ENCODE data around the gene REM1. TPM values are rescaled to one million over a fixed set of nuclear protein-coding genes. Genes with fewer than 3 reads are reported as not detected.

Gene REM1
- total RNA-seq, 1 experiment from 2014 or later, result not detected

GRCh38 chr20:31446084-31446819, 28.8 kb upstream of the REM1 start:
- no peak overlapping the region for H3K27ac ChIP-seq (ENCODE audit: low read length)
- ATAC-seq, result no peak
- POLR2A ChIA-PET, result no interaction called here

GRCh38 chr20:31449511-31450414, 25.3 kb upstream of the REM1 start:
- in situ Hi-C loops (cut with HindIII; ENCODE audit: low pct_unique_long_range_greater_than_20kb, low sequenced_read_pairs), result no loop called here
- no TSS peak for BruUV-seq (replicated peaks)
- H3K4me3 ChIP-seq (ENCODE audit: low read depth in 2 of 2, low read length in 2 of 2), result no peak overlapping the region
- no peak for DNase-seq (ENCODE audit: low read depth, low spot score)
- peaks cover 3% of the 10 kb centered on the region; the same call in 1 of the 2 replicates for H3K27me3 ChIP-seq (ENCODE audit: control insufficient read depth, insufficient read depth, low read length)
- CTCF ChIA-PET, result interaction anchor here (0.6 to 1.2 kb wide), 3 partner anchors 9 to 54 kb away, joined by 8 to 11 read pairs (median 9); partner anchors contain the start of gene DEFB123
- no peaks in the 10 kb centered on the region for H3K36me3 ChIP-seq (ENCODE audit: control insufficient read depth, insufficient read depth, low read length)
- no peaks in the 10 kb centered on the region for H3K4me1 ChIP-seq (ENCODE audit: control insufficient read depth, insufficient read depth, low read length)
- no peak for TF ChIP-seq SIN3A (IDR thresholded peaks at IDR 0.05; ENCODE audit: borderline replicate concordance, insufficient read depth, low read depth, low read length)
- TF ChIP-seq, protein P1, sequence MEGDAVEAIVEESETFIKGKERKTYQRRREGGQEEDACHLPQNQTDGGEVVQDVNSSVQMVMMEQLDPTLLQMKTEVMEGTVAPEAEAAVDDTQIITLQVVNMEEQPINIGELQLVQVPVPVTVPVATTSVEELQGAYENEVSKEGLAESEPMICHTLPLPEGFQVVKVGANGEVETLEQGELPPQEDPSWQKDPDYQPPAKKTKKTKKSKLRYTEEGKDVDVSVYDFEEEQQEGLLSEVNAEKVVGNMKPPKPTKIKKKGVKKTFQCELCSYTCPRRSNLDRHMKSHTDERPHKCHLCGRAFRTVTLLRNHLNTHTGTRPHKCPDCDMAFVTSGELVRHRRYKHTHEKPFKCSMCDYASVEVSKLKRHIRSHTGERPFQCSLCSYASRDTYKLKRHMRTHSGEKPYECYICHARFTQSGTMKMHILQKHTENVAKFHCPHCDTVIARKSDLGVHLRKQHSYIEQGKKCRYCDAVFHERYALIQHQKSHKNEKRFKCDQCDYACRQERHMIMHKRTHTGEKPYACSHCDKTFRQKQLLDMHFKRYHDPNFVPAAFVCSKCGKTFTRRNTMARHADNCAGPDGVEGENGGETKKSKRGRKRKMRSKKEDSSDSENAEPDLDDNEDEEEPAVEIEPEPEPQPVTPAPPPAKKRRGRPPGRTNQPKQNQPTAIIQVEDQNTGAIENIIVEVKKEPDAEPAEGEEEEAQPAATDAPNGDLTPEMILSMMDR (IDR thresholded peaks at IDR 0.05), result no peak
- TF ChIP-seq, protein P2, sequence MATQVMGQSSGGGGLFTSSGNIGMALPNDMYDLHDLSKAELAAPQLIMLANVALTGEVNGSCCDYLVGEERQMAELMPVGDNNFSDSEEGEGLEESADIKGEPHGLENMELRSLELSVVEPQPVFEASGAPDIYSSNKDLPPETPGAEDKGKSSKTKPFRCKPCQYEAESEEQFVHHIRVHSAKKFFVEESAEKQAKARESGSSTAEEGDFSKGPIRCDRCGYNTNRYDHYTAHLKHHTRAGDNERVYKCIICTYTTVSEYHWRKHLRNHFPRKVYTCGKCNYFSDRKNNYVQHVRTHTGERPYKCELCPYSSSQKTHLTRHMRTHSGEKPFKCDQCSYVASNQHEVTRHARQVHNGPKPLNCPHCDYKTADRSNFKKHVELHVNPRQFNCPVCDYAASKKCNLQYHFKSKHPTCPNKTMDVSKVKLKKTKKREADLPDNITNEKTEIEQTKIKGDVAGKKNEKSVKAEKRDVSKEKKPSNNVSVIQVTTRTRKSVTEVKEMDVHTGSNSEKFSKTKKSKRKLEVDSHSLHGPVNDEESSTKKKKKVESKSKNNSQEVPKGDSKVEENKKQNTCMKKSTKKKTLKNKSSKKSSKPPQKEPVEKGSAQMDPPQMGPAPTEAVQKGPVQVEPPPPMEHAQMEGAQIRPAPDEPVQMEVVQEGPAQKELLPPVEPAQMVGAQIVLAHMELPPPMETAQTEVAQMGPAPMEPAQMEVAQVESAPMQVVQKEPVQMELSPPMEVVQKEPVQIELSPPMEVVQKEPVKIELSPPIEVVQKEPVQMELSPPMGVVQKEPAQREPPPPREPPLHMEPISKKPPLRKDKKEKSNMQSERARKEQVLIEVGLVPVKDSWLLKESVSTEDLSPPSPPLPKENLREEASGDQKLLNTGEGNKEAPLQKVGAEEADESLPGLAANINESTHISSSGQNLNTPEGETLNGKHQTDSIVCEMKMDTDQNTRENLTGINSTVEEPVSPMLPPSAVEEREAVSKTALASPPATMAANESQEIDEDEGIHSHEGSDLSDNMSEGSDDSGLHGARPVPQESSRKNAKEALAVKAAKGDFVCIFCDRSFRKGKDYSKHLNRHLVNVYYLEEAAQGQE (IDR thresholded peaks at IDR 0.05; ENCODE audit: insufficient read depth in 1 of 2, low read depth in 2 of 2, low read length in 1 of 2), result no peak
- TF ChIP-seq TCF7L2 (IDR thresholded peaks at IDR 0.05; ENCODE audit: low read depth, low read length), result no peak
- TF ChIP-seq POLR2AphosphoS5 (IDR thresholded peaks at IDR 0.05; ENCODE audit: low read depth, low read length), result no peak
- POLR2A ChIA-PET, result interaction anchor here (0.5 to 0.8 kb wide), 4 partner anchors 20 to 111 kb away, joined by 3 to 5 read pairs (median 4); no protein-coding TSS in a partner anchor
- intact Hi-C loops (cut with micrococcal nuclease; ENCODE audit: unreplicated experiment), result no loop called here
- peak; percentile 32; the same call in 1 of the 2 replicates for ATAC-seq
- H3K9me3 ChIP-seq (ENCODE audit: control insufficient read depth, insufficient read depth, low read depth, low read length), result no peaks in the 10 kb centered on the region
- H3K27ac ChIP-seq (ENCODE audit: low read length), result no peak overlapping the region

More at GRCh38 chr20:31446084-31446819, 28.8 kb upstream of the REM1 start:
- intact Hi-C loops (cut with micrococcal nuclease; ENCODE audit: unreplicated experiment), result no loop called here
- H3K36me3 ChIP-seq (ENCODE audit: control insufficient read depth, insufficient read depth, low read length), result no peaks in the 10 kb centered on the region
- H3K9me3 ChIP-seq (ENCODE audit: control insufficient read depth, insufficient read depth, low read depth, low read length), result no peaks in the 10 kb centered on the region
- H3K4me3 ChIP-seq (ENCODE audit: low read depth in 2 of 2, low read length in 2 of 2), result no peak overlapping the region
- in situ Hi-C loops (cut with HindIII; ENCODE audit: low pct_unique_long_range_greater_than_20kb, low sequenced_read_pairs), result no loop called here
- H3K27me3 ChIP-seq (ENCODE audit: control insufficient read depth, insufficient read depth, low read length), result peaks cover 5% of the 10 kb centered on the region; the same call in 1 of the 2 replicates
- CTCF ChIA-PET, result no interaction called here
- no TSS peak for BruUV-seq (replicated peaks)
- DNase-seq (ENCODE audit: low read depth, low spot score), result no peak
- H3K4me1 ChIP-seq (ENCODE audit: control insufficient read depth, insufficient read depth, low read length), result no peaks in the 10 kb centered on the region
- TF ChIP-seq POLR2AphosphoS5 (IDR thresholded peaks at IDR 0.05; ENCODE audit: low read depth, low read length), result no peak
- no peak for TF ChIP-seq TCF7L2 (IDR thresholded peaks at IDR 0.05; ENCODE audit: low read depth, low read length)
- TF ChIP-seq SIN3A (IDR thresholded peaks at IDR 0.05; ENCODE audit: borderline replicate concordance, insufficient read depth, low read depth, low read length), result no peak

Data from Panc1 (cell line).